ENCODE results near the gene GIMAP8. TPM values are rescaled to one million over a fixed set of nuclear protein-coding genes. Genes with fewer than 3 reads are reported as not detected.

Gene GIMAP8
- total RNA-seq, 1 experiment from 2014 or later, result not detected

DNA sequence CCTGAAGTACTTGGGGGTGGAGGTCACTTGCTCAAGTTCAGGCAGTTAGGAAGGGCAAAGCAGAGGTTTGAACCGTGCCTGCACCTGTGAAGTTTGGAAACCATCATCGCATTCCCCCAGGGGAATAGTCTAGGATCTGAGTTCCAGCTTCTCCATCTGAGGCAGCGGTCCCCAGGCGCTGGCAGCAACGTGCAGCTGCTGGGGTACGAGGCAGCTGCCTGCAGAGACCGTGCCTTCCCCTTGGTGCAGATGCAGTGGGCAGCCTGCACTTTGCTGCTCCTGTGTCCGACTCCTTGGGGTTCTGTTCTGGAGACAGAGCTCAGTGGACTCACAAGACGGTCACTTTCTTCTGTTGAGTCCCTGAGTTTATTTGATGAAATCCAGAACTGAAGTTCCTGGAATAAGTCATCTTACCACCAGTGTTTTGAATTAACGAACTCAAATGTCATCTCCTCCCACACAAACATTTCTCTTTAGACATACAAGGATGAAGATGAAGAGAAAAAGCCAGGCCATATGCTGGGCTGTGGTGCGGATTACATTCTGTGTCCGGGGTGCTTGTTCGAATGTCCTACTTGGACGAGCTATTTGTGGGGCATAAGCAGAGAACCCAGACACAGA is 19.9 kb upstream of the GIMAP8 start:
- H4K20me1 ChIP-seq (ENCODE audit: insufficient read depth, low read depth, low read length), result no peaks in the 10 kb centered on the region
- H3K9me2 ChIP-seq (replicated peaks; ENCODE audit: insufficient read depth, low read length), result no peaks in the 10 kb centered on the region
- H3K4me2 ChIP-seq (ENCODE audit: low read depth, low read length, poor library complexity, severe bottlenecking), result no peak overlapping the region
- H3K9ac ChIP-seq (ENCODE audit: low read length), result no peak overlapping the region
- 0 out of 2 replicates have a peak, but pooled peaks cover 1% of the 10 kb centered on the region for H3K4me1 ChIP-seq (ENCODE audit: low read length)
- H3K4me3 ChIP-seq (ENCODE audit: low read length), result no peak overlapping the region
- no peaks in the 10 kb centered on the region for H3K36me3 ChIP-seq (ENCODE audit: insufficient read depth, low read length)
- no peak overlapping the region for H3K27ac ChIP-seq (ENCODE audit: low read length)
- no peak for DNase-seq
- no peaks in the 10 kb centered on the region for H3K79me2 ChIP-seq (ENCODE audit: low read length)
- no peak overlapping the region for H2AFZ ChIP-seq (ENCODE audit: low read length)
- H3K9me3 ChIP-seq (ENCODE audit: low read length), result no peaks in the 10 kb centered on the region
- H3K27me3 ChIP-seq (ENCODE audit: low read length), result no peaks in the 10 kb centered on the region

DNA sequence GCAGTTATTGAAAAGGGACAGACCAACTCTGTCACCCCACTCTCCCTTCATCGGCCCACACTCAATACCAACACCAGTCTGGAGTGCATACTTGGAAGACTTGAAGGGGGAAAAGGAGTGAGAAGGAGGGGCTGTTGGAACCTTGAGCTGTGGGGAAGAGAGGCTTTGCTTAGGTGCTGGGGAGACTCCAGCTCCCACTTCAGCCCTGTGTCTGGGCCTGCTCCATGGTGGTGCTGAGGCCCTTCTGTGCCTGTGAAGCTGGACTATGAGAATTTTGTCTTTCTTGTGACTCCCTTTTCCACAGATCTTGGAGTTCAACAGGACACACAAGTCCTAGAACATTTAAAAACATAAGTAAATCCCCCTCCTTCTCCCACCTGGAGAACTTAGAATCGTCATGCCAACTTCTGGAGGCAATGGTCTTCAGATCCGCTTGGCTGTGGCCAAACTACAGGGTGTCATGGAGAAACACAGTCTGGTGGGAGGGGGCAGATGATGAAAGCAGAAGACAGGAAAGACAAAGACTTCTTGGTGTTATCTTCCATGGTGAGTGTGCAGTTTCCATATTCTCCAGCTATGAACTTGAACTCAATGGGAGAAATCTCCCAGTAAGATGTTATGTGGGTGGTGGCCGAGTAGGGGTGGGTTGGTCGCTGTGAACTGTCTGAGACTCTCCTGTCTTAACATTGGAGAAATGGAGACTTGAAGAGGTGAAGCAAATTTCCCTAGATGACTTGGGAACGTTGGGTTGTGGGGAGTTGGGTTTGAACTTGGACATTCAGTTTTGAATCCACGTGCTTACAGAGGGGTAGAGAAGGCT is 18.4 kb upstream of the GIMAP8 start:
- Histone ChIP-seq H3K4me1 (ENCODE audit: low read length) (0 out of 2 replicates have a peak, but pooled peaks cover 3% of the 10 kb centered on the region), H3K9ac (ENCODE audit: low read length) (no peak overlapping the region), H3K9me3 (ENCODE audit: low read length) (no peaks in the 10 kb centered on the region), H3K27ac (ENCODE audit: low read length) (no peak overlapping the region), H2AFZ (ENCODE audit: low read length) (no peak overlapping the region), H3K9me2 (replicated peaks; ENCODE audit: insufficient read depth, low read length) (no peaks in the 10 kb centered on the region), H3K27me3 (ENCODE audit: low read length) (no peaks in the 10 kb centered on the region), H3K79me2 (ENCODE audit: low read length) (no peaks in the 10 kb centered on the region), H3K4me2 (ENCODE audit: low read depth, low read length, poor library complexity, severe bottlenecking) (no peak overlapping the region), H3K4me3 (ENCODE audit: low read length) (no peak overlapping the region), H3K36me3 (ENCODE audit: insufficient read depth, low read length) (no peaks in the 10 kb centered on the region), H4K20me1 (ENCODE audit: insufficient read depth, low read depth, low read length) (no peaks in the 10 kb centered on the region)
- no peak for DNase-seq

DNA sequence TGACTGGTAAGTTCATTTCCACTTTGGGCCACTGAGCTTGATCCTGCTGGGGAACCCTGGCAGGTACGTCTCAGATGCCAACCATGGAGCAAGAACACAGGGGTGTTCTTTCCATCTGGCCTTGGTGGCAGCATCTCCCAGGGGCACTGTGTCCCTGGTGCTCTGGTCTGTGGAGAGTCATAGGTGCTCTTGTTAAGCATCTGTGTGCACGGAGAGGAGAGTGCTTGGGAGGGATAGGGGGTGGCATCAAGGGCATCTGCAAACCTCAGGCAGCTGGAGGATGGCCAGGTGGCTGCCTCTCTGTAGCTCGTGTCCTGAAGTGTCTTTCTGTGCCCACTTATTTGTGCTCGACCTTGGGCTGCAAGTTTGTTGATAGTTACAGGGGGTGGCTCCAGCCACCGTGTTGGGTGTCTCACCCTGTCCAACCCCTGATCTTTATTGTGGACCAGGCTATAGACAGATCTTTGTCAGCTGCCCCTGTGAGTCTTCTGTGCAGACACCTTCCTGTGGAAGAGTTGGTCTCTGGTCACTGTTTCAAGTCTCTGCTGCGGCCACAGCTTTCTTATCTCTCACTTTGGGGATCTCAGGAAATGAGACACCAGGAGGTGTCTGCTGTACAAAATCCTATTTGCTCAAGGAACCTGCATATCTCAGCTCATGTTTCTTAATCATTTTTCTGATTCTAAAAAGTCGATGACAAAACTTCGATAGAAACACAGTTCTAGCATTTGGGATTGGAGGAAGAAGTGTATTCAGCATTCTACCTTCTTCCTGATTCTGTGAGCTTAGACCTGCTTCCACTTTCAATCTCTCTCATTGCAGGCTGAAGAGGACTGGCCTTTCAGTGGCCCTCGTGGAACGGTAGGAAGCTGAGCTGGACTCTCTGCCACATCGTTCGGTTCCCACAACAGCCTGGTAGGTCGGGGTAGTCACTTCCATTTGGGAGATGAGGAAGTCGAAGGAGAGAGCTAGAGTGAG is 17.2 kb upstream of the GIMAP8 start:
- H3K9me3 ChIP-seq (ENCODE audit: low read length), result no peaks in the 10 kb centered on the region
- H3K79me2 ChIP-seq (ENCODE audit: low read length), result no peaks in the 10 kb centered on the region
- no peak overlapping the region for H3K4me2 ChIP-seq (ENCODE audit: low read depth, low read length, poor library complexity, severe bottlenecking)
- no peak overlapping the region for H3K27ac ChIP-seq (ENCODE audit: low read length)
- H4K20me1 ChIP-seq (ENCODE audit: insufficient read depth, low read depth, low read length), result no peaks in the 10 kb centered on the region
- H3K9ac ChIP-seq (ENCODE audit: low read length), result no peak overlapping the region
- no peaks in the 10 kb centered on the region for H3K36me3 ChIP-seq (ENCODE audit: insufficient read depth, low read length)
- no peaks in the 10 kb centered on the region for H3K27me3 ChIP-seq (ENCODE audit: low read length)
- DNase-seq, result no peak
- H3K9me2 ChIP-seq (replicated peaks; ENCODE audit: insufficient read depth, low read length), result no peaks in the 10 kb centered on the region
- H2AFZ ChIP-seq (ENCODE audit: low read length), result no peak overlapping the region
- H3K4me1 ChIP-seq (ENCODE audit: low read length), result 0 out of 2 replicates have a peak, but pooled peaks cover 3% of the 10 kb centered on the region
- no peak overlapping the region for H3K4me3 ChIP-seq (ENCODE audit: low read length)

DNA sequence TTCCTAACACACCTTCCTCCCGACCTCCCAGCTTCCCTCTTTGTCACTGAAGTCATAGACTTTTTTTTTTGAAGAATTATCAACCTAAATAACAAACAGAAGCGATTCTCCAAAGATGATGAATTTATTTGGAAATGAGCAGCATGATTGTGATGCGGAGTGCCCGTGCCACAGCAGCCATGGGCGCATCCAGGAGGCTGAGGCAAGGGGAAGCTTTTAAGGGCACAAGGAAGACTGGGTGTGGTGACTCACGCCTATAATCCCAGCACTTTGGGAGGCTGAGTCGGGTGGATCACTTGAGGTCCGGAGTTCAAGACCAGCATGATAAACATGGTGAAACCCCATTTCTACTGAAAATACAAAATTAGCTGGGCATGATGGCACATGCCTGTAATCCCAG is 16.2 kb upstream of the GIMAP8 start:
- Histone ChIP-seq H3K4me1 (ENCODE audit: low read length) (0 out of 2 replicates have a peak, but pooled peaks cover 3% of the 10 kb centered on the region), H3K9me3 (ENCODE audit: low read length) (no peaks in the 10 kb centered on the region), H3K9ac (ENCODE audit: low read length) (no peak overlapping the region), H3K27ac (ENCODE audit: low read length) (no peak overlapping the region), H3K4me3 (ENCODE audit: low read length) (no peak overlapping the region), H3K9me2 (replicated peaks; ENCODE audit: insufficient read depth, low read length) (no peaks in the 10 kb centered on the region), H2AFZ (ENCODE audit: low read length) (no peak overlapping the region), H4K20me1 (ENCODE audit: insufficient read depth, low read depth, low read length) (no peaks in the 10 kb centered on the region), H3K36me3 (ENCODE audit: insufficient read depth, low read length) (no peaks in the 10 kb centered on the region), H3K79me2 (ENCODE audit: low read length) (no peaks in the 10 kb centered on the region), H3K4me2 (ENCODE audit: low read depth, low read length, poor library complexity, severe bottlenecking) (no peak overlapping the region), H3K27me3 (ENCODE audit: low read length) (no peaks in the 10 kb centered on the region)
- DNase-seq, result no peak

DNA sequence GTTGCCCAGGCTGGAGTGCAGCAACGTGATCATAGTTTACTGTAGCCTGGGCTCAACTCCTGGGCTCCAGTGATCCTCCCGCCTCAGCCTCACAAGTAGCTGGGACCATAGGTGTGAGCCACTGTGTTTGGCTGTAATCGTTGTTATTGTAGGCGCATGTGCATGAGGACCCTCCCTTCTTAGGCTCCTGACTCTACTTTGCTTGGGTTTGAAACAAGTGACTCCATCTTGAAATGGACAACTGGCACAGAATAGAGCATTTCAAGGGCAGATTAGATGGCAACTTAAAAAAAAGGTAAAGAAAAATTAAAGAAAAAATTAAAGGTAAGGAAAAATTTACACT is 15.4 kb upstream of the GIMAP8 start:
- Histone ChIP-seq H3K79me2 (ENCODE audit: low read length) (no peaks in the 10 kb centered on the region), H3K4me2 (ENCODE audit: low read depth, low read length, poor library complexity, severe bottlenecking) (no peak overlapping the region), H2AFZ (ENCODE audit: low read length) (no peak overlapping the region), H3K36me3 (ENCODE audit: insufficient read depth, low read length) (no peaks in the 10 kb centered on the region), H3K4me3 (ENCODE audit: low read length) (no peak overlapping the region), H4K20me1 (ENCODE audit: insufficient read depth, low read depth, low read length) (no peaks in the 10 kb centered on the region), H3K27ac (ENCODE audit: low read length) (no peak overlapping the region), H3K9ac (ENCODE audit: low read length) (no peak overlapping the region), H3K9me3 (ENCODE audit: low read length) (no peaks in the 10 kb centered on the region), H3K9me2 (replicated peaks; ENCODE audit: insufficient read depth, low read length) (no peaks in the 10 kb centered on the region), H3K4me1 (ENCODE audit: low read length) (0 out of 2 replicates have a peak, but pooled peaks cover 3% of the 10 kb centered on the region), H3K27me3 (ENCODE audit: low read length) (no peaks in the 10 kb centered on the region)
- no peak for DNase-seq

DNA sequence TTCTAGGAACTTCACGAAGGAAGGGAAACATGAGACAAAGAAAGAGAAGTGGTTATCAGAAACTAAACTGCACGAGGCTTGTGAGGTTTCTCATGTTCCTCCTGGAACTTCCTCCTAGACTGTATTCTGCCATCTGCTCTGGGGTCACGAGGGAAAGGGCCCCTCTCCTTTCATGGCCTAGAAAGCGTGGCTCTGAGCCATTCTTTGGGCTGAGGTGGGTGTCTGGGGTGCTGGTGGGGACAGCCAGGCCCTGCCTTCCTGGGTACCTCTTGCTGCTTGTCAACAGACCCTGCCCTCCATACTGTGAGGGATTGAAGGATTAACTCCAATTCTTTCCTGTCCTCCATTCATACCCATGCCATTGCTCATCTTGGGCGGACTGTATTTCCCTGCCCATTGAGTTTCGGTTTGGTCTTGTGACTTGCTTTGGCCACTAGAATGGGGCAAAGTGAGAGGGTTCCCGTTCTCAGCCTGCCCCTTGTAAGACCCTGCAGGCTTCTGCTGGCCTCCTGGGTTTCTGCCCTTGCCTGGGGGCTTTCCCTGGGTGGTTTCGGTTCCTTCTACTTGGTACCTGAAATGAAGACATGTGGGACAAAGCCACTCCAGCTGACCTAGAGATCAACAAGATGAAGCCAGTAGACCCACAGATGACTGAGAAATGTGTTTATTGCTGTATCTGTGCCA is 14.9 kb upstream of the GIMAP8 start:
- DNase-seq, result no peak

DNA sequence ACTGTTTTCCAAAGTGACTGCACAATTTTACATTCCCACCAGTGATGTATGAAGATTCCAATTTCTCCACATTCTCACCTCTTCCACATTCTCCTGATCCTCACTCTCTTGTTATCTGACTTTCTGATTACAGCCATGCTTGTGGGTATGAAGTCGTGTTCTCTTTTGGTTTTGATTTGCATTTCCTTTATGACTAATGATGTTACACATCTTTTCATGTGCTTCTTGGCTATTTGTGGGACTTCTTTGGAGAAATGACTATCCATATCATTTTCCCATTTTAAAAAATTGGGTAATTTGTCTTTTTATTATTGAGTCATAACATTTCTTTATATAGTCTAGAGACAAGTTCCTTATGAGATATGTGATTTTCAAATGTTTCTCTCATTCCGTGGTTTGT is 10.5 kb upstream of the GIMAP8 start:
- Histone ChIP-seq H3K4me2 (ENCODE audit: low read depth, low read length, poor library complexity, severe bottlenecking) (no peak overlapping the region), H3K4me3 (ENCODE audit: low read length) (no peak overlapping the region), H4K20me1 (ENCODE audit: insufficient read depth, low read depth, low read length) (no peaks in the 10 kb centered on the region)

More for the DNA sequence above, 14.9 kb upstream of the GIMAP8 start:
- Histone ChIP-seq H3K79me2 (ENCODE audit: low read length) (no peaks in the 10 kb centered on the region), H2AFZ (ENCODE audit: low read length) (no peak overlapping the region), H3K4me3 (ENCODE audit: low read length) (no peak overlapping the region), H3K36me3 (ENCODE audit: insufficient read depth, low read length) (no peaks in the 10 kb centered on the region), H4K20me1 (ENCODE audit: insufficient read depth, low read depth, low read length) (no peaks in the 10 kb centered on the region), H3K4me2 (ENCODE audit: low read depth, low read length, poor library complexity, severe bottlenecking) (no peak overlapping the region), H3K9ac (ENCODE audit: low read length) (no peak overlapping the region), H3K9me2 (replicated peaks; ENCODE audit: insufficient read depth, low read length) (no peaks in the 10 kb centered on the region), H3K27ac (ENCODE audit: low read length) (no peak overlapping the region), H3K9me3 (ENCODE audit: low read length) (no peaks in the 10 kb centered on the region), H3K27me3 (ENCODE audit: low read length) (no peaks in the 10 kb centered on the region), H3K4me1 (ENCODE audit: low read length) (0 out of 2 replicates have a peak, but pooled peaks cover 3% of the 10 kb centered on the region)

More for the DNA sequence above, 10.5 kb upstream of the GIMAP8 start:
- H3K79me2 ChIP-seq (ENCODE audit: low read length), result no peaks in the 10 kb centered on the region
- no peak overlapping the region for H2AFZ ChIP-seq (ENCODE audit: low read length)
- H3K27ac ChIP-seq (ENCODE audit: low read length), result no peak overlapping the region
- H3K27me3 ChIP-seq (ENCODE audit: low read length), result no peaks in the 10 kb centered on the region
- H3K9me3 ChIP-seq (ENCODE audit: low read length), result no peaks in the 10 kb centered on the region
- H3K9me2 ChIP-seq (replicated peaks; ENCODE audit: insufficient read depth, low read length), result no peaks in the 10 kb centered on the region
- DNase-seq, result no peak
- H3K36me3 ChIP-seq (ENCODE audit: insufficient read depth, low read length), result no peaks in the 10 kb centered on the region
- H3K4me1 ChIP-seq (ENCODE audit: low read length), result peaks cover 6% of the 10 kb centered on the region
- no peak overlapping the region for H3K9ac ChIP-seq (ENCODE audit: low read length)

Data from Karpas-422 (cell line).